Measurements from ENCODE around the gene PRPSAP1.

PRPSAP1 gene

DNA sequence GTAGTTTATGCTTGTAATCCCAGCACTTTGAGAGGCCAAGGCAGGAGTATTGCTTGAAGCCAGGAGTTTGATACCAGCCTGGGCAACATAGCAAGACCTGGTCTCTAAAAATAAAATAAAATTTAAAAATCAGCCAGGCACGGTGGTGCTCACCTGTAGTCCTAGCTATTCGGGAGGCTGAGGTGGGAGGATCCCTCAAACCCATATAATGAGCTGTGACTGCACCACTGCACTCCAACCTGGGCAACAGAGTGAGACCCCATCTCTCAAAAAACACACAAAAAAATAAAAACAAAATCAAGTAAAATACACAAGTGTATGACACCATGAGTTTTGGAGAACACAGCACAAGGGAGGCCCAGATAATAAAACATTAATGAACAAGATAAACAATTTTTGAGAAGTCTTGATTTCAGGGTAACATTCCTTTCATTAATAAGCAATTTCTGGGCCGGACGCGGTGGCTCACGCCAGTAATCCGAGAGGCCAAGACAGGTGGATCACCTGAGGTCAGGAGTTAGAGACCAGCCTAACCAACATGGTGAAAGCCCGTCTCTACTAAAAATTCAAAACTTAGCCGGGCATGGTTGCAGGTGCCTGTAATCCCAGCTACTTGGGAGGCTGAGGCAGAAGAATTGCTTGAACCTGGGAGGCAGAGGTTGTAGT, 17.9 kb downstream of the PRPSAP1 start:
- no peak for TF ChIP-seq GATA3 (IDR thresholded peaks at IDR 0.05; ENCODE audit: low read depth, low read length)
- TF ChIP-seq GATA2 (IDR thresholded peaks at IDR 0.05; ENCODE audit: low read depth, low read length) = no peak

DNA sequence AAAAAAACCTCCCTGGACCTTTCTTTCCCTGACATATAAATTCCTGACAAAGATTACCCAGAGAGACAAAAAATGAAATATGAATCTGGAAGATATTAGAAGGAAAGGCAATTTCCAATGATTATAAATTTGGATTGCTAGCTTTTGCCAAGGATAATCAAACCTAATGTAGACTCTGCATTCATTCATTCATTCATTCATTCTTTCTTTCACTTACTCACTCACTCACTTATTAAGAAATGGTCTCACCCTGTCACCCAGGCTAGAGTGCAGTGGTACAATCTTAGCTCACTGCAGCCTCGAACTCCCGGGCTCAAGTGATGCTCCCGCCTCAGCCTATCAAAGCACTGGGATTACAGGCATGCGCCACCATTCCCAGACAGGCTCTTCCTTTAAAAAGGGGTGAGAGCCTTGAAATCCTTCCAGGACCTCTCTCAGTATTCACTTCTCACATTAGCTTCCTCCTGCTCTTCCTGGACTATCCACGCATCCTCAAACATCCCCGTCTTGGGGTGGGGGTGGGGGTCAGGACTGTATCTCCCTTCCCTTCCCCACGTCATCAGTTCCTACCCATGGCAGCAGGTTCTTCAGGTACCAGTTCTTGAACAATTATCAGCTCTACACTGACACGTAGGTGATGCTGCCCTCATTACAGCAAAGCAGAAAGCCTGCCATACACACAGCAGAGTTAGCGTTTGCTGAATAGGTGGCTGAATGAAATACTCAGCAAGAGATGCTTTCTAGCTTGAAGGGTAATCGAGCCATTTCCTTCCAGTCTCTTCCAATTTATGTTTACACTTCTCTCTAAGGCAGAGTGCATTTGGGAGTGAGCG, 19.8 kb downstream of the PRPSAP1 start:
- no peak for TF ChIP-seq GATA2 (IDR thresholded peaks at IDR 0.05; ENCODE audit: low read depth, low read length)
- TF ChIP-seq GATA3 (IDR thresholded peaks at IDR 0.05; ENCODE audit: low read depth, low read length) = no peak

DNA sequence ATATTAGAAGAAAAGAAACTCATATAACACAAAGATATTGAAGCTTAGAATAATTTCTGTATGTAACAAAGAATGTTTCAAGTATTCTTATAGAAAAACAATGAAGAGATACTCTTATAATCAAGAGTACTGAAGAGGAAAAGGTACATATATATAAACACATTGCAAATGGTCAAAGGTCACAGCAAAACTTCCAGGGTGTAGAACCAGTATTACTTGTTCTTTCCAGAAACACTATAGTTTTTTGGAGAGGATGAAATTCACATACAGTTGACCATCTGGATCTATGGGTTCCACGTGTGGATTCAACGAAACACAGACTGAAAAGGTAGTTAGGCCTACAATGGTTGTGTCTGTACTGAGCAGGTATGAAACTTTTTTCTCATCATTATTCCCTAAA, 22.6 kb downstream of the PRPSAP1 start:
- TF ChIP-seq GATA2 (IDR thresholded peaks at IDR 0.05; ENCODE audit: low read depth, low read length) = no peak

DNA sequence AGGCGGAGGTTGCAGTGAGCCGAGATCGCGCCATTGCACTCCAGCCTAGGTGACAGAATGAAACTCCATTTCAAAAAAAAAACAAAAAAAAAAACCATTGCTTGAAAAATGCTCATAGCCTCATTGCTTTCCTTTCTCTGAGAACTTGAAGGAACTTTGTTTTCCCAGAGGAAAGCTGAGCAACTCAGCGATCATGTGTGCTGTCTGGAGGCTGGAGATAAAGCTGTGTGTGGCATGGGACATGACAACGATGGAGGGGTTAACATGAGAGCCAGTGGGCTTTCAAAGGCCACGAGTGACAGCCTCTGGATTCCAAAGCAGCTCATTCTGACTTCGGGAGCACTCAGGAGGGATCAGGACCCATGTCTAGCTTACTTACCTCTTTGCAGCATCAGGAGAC, 24.1 kb downstream of the PRPSAP1 start:
- TF ChIP-seq GATA2 (IDR thresholded peaks at IDR 0.05; ENCODE audit: low read depth, low read length) = no peak
- TF ChIP-seq GATA3 (IDR thresholded peaks at IDR 0.05; ENCODE audit: low read depth, low read length) = no peak

DNA sequence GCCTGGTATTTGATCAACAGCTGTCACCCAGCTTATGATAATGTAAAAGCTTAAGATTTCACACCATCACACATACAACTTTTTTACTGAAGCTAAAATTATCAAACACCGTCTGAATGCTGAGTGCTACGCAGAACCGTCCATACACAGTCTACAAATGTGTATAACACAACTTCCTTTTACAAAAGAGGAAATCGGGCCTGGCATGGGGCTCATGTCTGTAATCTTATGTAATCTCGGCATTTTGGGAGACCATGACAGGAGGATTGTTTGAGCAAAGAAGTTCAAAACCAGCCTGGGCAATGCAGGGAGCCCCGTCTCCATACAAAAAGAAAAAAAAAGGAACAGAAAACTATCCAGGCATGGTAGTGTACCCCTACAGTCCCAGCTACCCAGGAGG, 26.0 kb downstream of the PRPSAP1 start:
- TF ChIP-seq GATA3 (IDR thresholded peaks at IDR 0.05; ENCODE audit: low read depth, low read length) (no peak), GATA2 (IDR thresholded peaks at IDR 0.05; ENCODE audit: low read depth, low read length) (no peak)

DNA sequence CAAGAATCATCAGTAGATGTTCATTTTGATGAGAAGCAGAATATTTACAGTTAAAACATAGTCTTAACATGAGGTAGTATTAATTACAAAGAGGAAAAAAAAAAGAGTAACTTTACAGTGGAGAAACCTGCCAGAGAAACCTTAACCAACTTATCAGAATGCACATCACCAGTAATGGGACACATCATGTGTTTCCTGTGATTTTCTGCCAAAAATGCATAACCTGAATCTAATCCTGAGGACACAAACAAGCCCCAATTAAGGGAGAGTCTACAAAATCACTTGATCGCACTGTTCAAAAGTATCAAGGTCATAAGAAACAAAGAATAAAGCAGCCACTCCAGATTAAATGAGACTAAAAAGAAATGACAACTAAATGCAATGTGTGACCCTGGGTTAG, 27.4 kb downstream of the PRPSAP1 start:
- no peak for TF ChIP-seq GATA2 (IDR thresholded peaks at IDR 0.05; ENCODE audit: low read depth, low read length)
- no peak for TF ChIP-seq GATA3 (IDR thresholded peaks at IDR 0.05; ENCODE audit: low read depth, low read length)

DNA sequence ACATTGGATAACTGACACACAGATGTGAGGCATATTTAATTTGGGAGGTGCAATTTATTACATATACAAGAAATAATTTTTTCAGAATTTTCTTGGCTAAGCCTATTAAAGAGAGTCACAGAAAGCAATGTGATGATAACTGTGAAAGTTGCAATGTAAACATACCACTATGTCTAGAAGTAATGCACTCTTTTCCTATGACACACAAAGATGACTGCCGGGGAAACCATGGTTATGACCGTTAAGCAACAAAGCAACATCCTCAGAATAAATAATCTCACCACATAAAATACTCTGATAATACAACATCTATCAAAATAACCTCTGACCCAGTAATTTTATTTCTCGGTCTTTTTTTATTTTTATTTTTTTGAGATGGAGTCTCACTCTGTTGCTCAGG, 35.1 kb downstream of the PRPSAP1 start:
- TF ChIP-seq GATA3 (IDR thresholded peaks at IDR 0.05; ENCODE audit: low read depth, low read length) (no peak), GATA2 (IDR thresholded peaks at IDR 0.05; ENCODE audit: low read depth, low read length) (no peak)

DNA sequence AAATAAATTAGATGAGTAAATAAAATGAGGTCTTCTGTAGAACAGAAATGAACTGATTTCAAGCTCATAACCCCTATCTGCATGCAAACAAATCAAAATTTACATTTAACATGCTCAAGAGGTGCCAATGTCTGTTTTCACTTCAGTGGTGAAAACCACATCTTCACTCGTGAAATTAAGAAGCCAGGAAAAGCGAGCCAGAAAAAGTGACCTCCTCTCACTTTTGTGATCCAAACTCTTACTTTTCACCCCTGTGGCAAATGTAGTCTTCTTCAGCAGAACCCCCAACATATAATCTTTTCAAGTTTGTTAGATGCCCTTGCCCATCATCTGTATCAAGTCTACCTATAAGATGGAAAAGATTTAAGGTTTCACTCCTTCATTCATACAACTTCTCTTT, 36.2 kb downstream of the PRPSAP1 start:
- TF ChIP-seq GATA2 (IDR thresholded peaks at IDR 0.05; ENCODE audit: low read depth, low read length) (no peak), GATA3 (IDR thresholded peaks at IDR 0.05; ENCODE audit: low read depth, low read length) (no peak)

DNA sequence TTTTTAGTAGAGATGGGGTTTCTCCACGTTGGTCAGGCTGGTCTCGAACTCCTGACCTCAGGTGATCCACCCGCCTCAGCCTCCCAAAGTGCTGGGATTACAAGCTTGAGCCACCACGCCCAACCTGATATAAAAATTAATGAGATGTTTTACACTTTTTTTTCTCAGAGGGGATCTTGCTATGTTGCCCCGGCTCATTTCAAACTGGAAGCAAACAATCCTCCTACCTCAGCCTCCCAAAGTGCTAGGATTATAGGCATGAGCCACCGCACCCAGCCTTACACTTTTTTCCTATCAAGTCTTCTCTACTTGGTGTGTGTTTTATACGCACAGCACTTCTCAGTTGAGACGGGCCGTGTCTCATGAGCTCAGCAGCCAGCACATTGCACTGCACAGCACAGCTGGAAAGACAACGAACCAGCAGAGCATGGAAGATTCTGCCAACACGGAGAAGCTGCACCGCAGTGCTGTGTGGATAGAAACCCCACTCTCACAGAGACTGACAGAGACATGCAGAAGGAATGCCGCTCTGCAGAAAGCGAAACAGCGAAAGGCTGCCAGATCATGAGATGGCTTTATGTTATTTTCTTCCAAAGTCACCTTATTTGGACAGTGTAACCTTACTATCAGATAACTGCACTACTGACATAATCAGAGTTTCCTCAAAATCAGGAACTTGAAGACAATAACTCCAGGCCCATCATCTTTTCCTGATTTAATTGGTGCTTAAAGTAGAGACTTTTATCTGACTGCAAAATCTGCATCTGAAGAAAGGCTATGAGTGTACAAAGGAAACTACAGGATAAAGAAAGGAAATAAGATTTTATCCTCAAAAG, 39.1 kb downstream of the PRPSAP1 start:
- TF ChIP-seq GATA2 (IDR thresholded peaks at IDR 0.05; ENCODE audit: low read depth, low read length) (no peak), GATA3 (IDR thresholded peaks at IDR 0.05; ENCODE audit: low read depth, low read length) (no peak)

DNA sequence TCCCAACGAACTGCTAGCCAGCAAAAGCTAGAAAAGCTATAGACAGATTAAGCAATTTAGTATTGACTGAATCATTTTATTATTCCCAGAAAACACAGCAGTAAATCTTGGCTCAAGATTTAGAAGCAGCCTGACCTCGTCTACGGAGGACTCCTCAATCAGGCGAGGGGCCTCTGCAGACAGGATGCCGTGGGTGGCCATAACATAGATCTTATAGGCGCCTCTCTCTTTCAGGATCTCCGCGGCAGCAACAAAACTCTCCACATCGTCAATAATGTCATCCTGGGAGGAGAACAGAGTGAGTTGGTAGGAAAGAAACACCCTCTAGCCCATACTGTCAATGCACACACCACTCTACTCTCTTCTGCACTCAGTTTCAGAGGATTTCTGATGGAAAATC, 41.0 kb downstream of the PRPSAP1 start:
- TF ChIP-seq GATA3 (IDR thresholded peaks at IDR 0.05; ENCODE audit: low read depth, low read length) (no peak), GATA2 (IDR thresholded peaks at IDR 0.05; ENCODE audit: low read depth, low read length) (no peak)

DNA sequence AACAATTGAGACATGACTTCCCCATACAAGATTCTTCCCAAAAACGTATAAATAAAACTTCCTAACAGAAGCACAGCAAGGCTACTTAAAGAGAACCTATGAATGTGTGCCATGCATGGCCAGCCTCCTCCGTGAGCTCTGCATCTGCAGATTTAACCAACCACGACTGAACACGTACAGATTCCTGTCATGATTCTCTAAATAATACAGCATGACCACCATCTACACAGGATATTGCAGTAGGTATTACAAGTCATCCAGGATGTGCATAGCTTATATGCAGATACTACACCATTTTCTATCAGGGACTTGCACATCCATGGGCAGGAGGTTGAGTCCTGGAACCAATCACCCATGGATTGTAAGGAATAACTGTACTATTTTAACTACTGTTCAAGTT, 44.3 kb downstream of the PRPSAP1 start:
- no peak for TF ChIP-seq GATA2 (IDR thresholded peaks at IDR 0.05; ENCODE audit: low read depth, low read length)
- no peak for TF ChIP-seq GATA3 (IDR thresholded peaks at IDR 0.05; ENCODE audit: low read depth, low read length)

DNA sequence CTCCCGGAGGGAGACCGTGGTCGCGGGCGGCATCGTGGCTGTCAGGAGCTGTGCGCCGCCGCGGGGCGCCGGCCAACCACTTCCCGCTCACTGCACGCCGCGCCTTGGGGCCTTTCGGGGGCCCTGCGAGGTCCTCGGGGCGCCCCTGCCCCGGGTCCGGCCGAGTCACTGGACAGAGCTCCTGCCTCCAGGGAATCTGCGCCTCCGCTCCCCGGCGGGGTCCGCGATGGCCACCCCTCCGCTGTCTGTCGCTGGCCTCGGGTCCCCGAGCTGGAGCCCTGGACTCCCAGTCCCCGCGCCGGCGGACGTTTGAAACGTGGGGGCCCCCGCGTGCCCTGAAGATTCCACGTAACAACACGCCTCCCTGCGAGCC, 45.8 kb downstream of the PRPSAP1 start, which contains the start of gene QRICH2:
Gene QRICH2, minus strand, starts transcription at position 311 of the 373 bp plus-strand sequence. Its CDS starts 278 bp downstream, at position 33.
- no peak for TF ChIP-seq GATA3 (IDR thresholded peaks at IDR 0.05; ENCODE audit: low read depth, low read length)
- no peak for TF ChIP-seq GATA2 (IDR thresholded peaks at IDR 0.05; ENCODE audit: low read depth, low read length)

DNA sequence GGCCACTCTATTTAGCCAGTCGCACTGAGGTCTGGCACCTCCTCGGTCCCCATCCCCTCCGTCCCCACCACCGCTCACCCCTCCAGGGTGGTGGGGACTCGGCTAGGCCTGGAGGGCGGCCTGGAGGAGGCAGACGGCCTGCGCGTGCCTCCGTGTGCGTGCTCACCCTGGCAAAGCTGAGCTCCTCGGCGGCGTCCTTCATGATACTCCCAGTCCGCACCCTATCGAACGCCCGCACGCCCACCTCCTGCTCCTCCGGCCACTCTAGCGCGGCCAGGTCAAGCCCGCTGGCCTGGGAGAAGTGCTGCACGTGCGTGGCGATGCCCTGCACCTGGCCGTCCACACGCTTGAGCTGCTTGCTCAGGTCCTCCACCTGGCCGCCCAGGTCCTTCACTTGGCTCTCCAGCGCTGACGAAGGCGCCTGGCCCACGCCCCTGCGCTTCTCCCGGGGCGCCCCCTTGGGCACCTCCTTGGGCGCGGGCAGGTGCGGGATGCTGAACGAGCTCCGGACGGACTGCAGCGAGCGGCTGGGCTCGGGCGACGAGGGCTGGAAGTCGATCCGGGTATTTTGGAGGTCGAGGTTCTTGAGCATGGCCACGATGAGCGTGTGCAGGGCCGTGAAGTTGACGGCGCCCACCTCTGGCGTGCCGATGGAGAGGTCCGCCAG, 46.3 kb downstream of the PRPSAP1 start:
- TF ChIP-seq GATA3 (IDR thresholded peaks at IDR 0.05; ENCODE audit: low read depth, low read length) = no peak
- no peak for TF ChIP-seq GATA2 (IDR thresholded peaks at IDR 0.05; ENCODE audit: low read depth, low read length)
